Activated CD4-positive, alpha-beta T cell treated with anti-CD3 and anti-CD28 coated beads, Interleukin-2, amount 50 U/mL, for 24 hours (primary cell): ENCODE results near the gene TEX48.

ENCODE experiments used
- DNase-seq, 2 donors: peaks; one replicate each; pipeline ENCODE4 v3.0.0-alpha.2; 2020; ENCODE audit warnings: low read depth in 1 of 2, low spot score in 1 of 2

The TEX48 gene

GRCh38 chr9:114694146-114694545 lies 12.2 kb upstream of the TEX48 start:
- DNase-seq, result no peak

GRCh38 chr9:114693248-114693855 lies 11.4 kb upstream of the TEX48 start:
- no peak for DNase-seq

GRCh38 chr9:114691956-114692295 lies 9.9 kb upstream of the TEX48 start:
- no peak for DNase-seq

GRCh38 chr9:114691046-114691955 lies 9.3 kb upstream of the TEX48 start:
- DNase-seq, result peak; percentile 41 to 78

GRCh38 chr9:114690308-114690707 lies 8.3 kb upstream of the TEX48 start:
- DNase-seq, result no peak

- no peak for DNase-seq
Measured at GRCh38 chr9:114689813-114690212, 7.8 kb upstream of the TEX48 start.

- DNase-seq, result no peak
Measured at GRCh38 chr9:114688909-114689610, 7.1 kb upstream of the TEX48 start.

- no peak for DNase-seq
Measured at GRCh38 chr9:114688379-114688778, 6.4 kb upstream of the TEX48 start.

GRCh38 chr9:114687034-114687433 lies 5.0 kb upstream of the TEX48 start:
- DNase-seq, result no peak

GRCh38 chr9:114685951-114686350 lies 4.0 kb upstream of the TEX48 start:
- no peak for DNase-seq

- DNase-seq, result no peak
Measured at GRCh38 chr9:114684036-114684435, 2.0 kb upstream of the TEX48 start.

- no peak for DNase-seq
Measured at GRCh38 chr9:114682846-114683245, 854 bp upstream of the TEX48 start.

GRCh38 chr9:114680259-114681001 lies 1.6 kb downstream of the TEX48 start:
- no peak for DNase-seq

- no peak for DNase-seq
Measured at GRCh38 chr9:114678795-114679194, 3.2 kb downstream of the TEX48 start.

GRCh38 chr9:114678130-114678529 lies 3.9 kb downstream of the TEX48 start:
- no peak for DNase-seq

- no peak for DNase-seq
Measured at GRCh38 chr9:114677418-114677817, 4.6 kb downstream of the TEX48 start.

- DNase-seq, result no peak
Measured at GRCh38 chr9:114676901-114677300, 5.1 kb downstream of the TEX48 start.

GRCh38 chr9:114674798-114675540 lies 7.0 kb downstream of the TEX48 start:
- no peak for DNase-seq

- DNase-seq, result no peak
Measured at GRCh38 chr9:114674076-114674797, 7.8 kb downstream of the TEX48 start.

GRCh38 chr9:114671605-114672004 lies 10.4 kb downstream of the TEX48 start:
- DNase-seq, result no peak
